Nephron (organoid): ENCODE measurements around the gene MOB1A.

Source experiments
- H3K27ac Mint-ChIP-seq, 3 experiments: 2 replicates each; pipeline ENCODE4 v1.8.0; 2020; ENCODE audit warnings: mixed read lengths in 3 of 3, mild to moderate bottlenecking in 2 of 3, moderate library complexity in 1 of 3
- H3K27me3 Mint-ChIP-seq: 2 replicates; pipeline ENCODE4 v1.8.0; 2021; ENCODE audit warnings: low read depth, mild to moderate bottlenecking, moderate library complexity, mixed read lengths
- H3K36me3 Mint-ChIP-seq: 2 replicates; pipeline ENCODE4 v1.8.0; 2020; ENCODE audit warnings: low read depth, mixed read lengths
- H3K4me1 Mint-ChIP-seq: 2 replicates; pipeline ENCODE4 v1.8.0; 2020; ENCODE audit warnings: mixed read lengths
- H3K4me3 Mint-ChIP-seq, 3 experiments: 2 replicates each; pipeline ENCODE4 v1.8.0; 2020; ENCODE audit warnings: mild to moderate bottlenecking in 3 of 3, mixed read lengths in 3 of 3, moderate library complexity in 2 of 3
- H3K9me3 Mint-ChIP-seq: 2 replicates; pipeline ENCODE4 v1.8.0; 2020; ENCODE audit warnings: mixed read lengths
- TF ChIP-seq, protein P1 (sequence below), 3 experiments: fragments of 200-600 bp; sonication (generic); IDR thresholded peaks; one replicate each; pipeline ENCODE4 v1.5.0; 2021; ENCODE audit warnings: antibody characterized with exemption in 3 of 3; ENCODE audit not compliant: unreplicated experiment in 3 of 3

Gene MOB1A

DNA sequence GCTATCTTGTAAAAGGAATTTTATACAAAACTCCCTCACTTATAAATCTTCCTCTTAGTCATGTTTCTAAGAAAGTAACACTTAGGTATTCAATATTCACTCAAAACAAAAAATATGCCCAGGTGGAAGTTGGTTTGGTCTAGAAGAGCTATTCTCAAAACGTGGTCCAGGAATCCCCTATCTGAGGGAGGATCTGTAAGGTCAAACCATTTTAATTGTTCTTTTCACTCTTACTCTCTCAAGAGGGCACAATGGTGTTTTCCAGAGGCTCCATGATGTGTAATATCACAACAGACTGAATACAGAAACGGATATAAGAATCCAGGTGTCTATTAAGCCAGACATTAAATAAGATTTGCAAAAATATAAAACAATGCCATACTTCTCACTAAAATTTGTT is 9.9 kb downstream of the MOB1A start:
- Mint-ChIP-seq H3K4me1 (no peaks in the 10 kb centered on the region), H3K36me3 (peaks cover 73% of the 10 kb centered on the region), H3K4me3 (no peak overlapping the region), H3K9me3 (peaks cover 5% of the 10 kb centered on the region), H3K27me3 (no peaks in the 10 kb centered on the region), H3K27ac (no peak overlapping the region)
- TF ChIP-seq, protein P1, sequence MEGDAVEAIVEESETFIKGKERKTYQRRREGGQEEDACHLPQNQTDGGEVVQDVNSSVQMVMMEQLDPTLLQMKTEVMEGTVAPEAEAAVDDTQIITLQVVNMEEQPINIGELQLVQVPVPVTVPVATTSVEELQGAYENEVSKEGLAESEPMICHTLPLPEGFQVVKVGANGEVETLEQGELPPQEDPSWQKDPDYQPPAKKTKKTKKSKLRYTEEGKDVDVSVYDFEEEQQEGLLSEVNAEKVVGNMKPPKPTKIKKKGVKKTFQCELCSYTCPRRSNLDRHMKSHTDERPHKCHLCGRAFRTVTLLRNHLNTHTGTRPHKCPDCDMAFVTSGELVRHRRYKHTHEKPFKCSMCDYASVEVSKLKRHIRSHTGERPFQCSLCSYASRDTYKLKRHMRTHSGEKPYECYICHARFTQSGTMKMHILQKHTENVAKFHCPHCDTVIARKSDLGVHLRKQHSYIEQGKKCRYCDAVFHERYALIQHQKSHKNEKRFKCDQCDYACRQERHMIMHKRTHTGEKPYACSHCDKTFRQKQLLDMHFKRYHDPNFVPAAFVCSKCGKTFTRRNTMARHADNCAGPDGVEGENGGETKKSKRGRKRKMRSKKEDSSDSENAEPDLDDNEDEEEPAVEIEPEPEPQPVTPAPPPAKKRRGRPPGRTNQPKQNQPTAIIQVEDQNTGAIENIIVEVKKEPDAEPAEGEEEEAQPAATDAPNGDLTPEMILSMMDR (IDR thresholded peaks at IDR 0.05; ENCODE audit: unreplicated experiment in 3 of 3): no peak

DNA sequence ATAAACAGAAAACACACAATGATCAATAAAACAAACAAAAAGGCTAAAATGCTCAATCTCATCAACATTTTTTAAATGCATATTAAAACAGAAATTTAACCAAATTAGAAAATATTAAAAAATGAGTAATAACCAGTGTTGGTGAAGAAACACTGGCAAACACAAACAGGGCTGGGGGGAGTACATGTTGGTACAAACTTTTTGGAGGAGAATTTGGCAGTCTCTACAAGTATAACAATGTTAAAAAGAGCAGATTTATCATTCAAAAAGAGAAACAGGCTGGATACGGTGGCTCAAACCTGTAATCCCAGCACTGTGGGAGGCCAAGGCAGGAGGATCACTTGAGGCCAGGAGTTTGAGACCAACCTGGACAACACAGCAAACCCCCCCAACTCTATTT is 13.9 kb downstream of the MOB1A start:
- no peak overlapping the region for H3K4me3 Mint-ChIP-seq
- no peak overlapping the region for H3K27ac Mint-ChIP-seq
- peaks cover 79% of the 10 kb centered on the region for H3K36me3 Mint-ChIP-seq
- TF ChIP-seq, protein P1 (IDR thresholded peaks at IDR 0.05; ENCODE audit: unreplicated experiment in 3 of 3): no peak
- no peaks in the 10 kb centered on the region for H3K4me1 Mint-ChIP-seq
- H3K27me3 Mint-ChIP-seq: no peaks in the 10 kb centered on the region
- peaks cover 5% of the 10 kb centered on the region for H3K9me3 Mint-ChIP-seq

DNA sequence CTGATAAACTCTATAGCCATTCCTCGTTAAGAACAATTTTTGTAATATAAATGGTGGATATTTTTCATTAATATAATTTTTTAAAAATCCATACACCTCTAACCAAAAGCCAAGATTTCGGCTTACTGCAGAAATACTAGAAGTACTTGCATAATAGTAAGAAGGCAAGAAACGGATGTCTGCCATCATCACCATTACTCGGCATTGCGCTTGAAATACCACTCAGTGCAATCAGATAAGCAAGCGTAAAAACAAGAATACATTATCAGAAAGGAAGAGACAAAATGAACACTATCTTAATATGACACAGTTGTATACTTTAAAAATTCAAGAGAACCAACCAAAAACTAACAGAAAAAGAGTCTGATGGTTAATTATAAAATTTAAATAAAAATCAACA is 15.7 kb downstream of the MOB1A start:
- H3K4me1 Mint-ChIP-seq: no peaks in the 10 kb centered on the region
- TF ChIP-seq, protein P1 (IDR thresholded peaks at IDR 0.05; ENCODE audit: unreplicated experiment in 3 of 3): no peak
- H3K9me3 Mint-ChIP-seq: peaks cover 5% of the 10 kb centered on the region
- no peaks in the 10 kb centered on the region for H3K27me3 Mint-ChIP-seq
- H3K36me3 Mint-ChIP-seq: peaks cover 81% of the 10 kb centered on the region
- no peak overlapping the region for H3K4me3 Mint-ChIP-seq
- no peak overlapping the region for H3K27ac Mint-ChIP-seq

DNA sequence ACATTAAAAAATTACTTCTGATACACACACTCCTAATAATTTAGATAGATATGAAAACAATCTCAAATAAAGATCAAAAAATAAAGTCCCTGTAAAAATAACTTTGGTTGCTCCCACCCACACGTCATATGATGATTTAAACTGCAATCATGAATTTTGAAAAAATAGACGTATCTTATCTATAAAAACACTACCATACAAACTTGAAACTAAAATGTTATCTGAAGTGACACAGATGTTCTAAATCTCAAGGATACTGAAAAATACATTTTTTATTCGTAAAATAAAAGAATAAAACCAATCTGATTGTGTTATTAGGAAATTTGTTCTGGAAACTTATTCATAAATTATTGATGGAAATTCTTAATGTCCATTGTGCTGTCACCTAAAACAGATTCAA is 22.8 kb downstream of the MOB1A start:
- Mint-ChIP-seq H3K4me1 (no peaks in the 10 kb centered on the region), H3K27ac (no peak overlapping the region), H3K27me3 (no peaks in the 10 kb centered on the region), H3K4me3 (no peak overlapping the region), H3K9me3 (no peaks in the 10 kb centered on the region), H3K36me3 (peaks cover 57% of the 10 kb centered on the region)
- TF ChIP-seq, protein P1 (IDR thresholded peaks at IDR 0.05; ENCODE audit: unreplicated experiment in 3 of 3): no peak

DNA sequence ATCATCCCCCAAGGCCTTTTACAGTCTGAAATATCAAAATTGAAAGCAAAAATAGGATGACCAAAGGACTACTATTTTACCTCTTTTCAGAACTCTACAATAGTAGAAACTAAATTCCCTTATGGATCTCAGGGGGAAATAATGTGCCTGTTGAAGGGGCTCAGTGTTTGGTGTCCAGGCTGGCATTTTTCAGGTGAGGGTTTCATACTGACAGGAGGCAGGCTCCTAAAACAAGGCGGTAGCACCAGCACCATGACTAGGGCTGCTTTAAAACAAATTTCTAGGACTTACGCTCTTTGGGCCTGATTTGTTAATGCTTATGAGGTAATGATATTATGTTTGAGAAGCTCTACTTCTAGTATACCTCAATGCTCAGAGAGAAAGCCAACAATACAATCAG is 25.7 kb downstream of the MOB1A start:
- H3K9me3 Mint-ChIP-seq: no peaks in the 10 kb centered on the region

More for the DNA sequence above, 25.7 kb downstream of the MOB1A start:
- Mint-ChIP-seq H3K36me3 (peaks cover 39% of the 10 kb centered on the region), H3K27me3 (no peaks in the 10 kb centered on the region), H3K4me1 (no peaks in the 10 kb centered on the region), H3K27ac (no peak overlapping the region), H3K4me3 (no peak overlapping the region)
- TF ChIP-seq, protein P1 (IDR thresholded peaks at IDR 0.05; ENCODE audit: unreplicated experiment in 3 of 3): no peak
